GM23248 (cell line): Measurements from ENCODE around the gene CDHR5.

Source experiments
- EZH2 ChIP-seq: fragments of 200-600 bp; sonication (generic); IDR thresholded peaks from 2 replicates; pipeline ENCODE4 v1.6.1; 2018; ENCODE audit warnings: antibody characterized with exemption, mild to moderate bottlenecking; ENCODE audit not compliant: insufficient read depth, poor library complexity, severe bottlenecking
- EZH2phosphoT487 ChIP-seq: fragments of 200-600 bp; sonication (generic); IDR thresholded peaks from 2 replicates; pipeline ENCODE4 v1.6.1; 2018; ENCODE audit warnings: antibody characterized with exemption, moderate library complexity, mild to moderate bottlenecking, low read depth; ENCODE audit not compliant: insufficient read depth

DNA sequence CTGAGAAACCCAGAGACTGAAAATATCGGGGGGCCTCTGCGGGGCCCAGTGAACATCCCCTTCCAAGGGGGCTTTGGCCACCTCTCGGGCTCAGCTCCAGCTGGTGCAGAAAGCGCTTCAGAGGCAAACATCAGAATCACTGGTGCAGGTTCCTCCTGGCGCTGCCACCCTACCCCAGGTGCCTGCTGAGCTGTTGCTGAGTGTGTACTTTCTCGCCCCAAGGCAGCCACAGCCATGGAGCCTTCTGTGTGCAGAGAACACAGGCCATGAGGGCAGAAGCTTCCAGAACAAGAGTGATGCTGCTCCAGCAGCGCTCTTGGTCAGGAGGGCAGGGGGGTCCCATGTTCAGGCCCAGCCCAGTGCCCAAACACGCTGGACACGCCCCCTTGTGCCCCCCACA lies 18.6 kb upstream of the CDHR5 start:
- TF ChIP-seq EZH2phosphoT487 (no peak), EZH2 (no peak)
